ENCODE measurements around the gene FGF18.
"Not testable (repeated sequence)": the region's sequence is repeated elsewhere in the genome, so short reads cannot be mapped to it uniquely, and the experiment has no call there.

GRCh38 chr5:171413993-171414392, 5.5 kb upstream of the FGF18 start:
- TF ChIP-seq CTCF (conservative IDR thresholded peaks at IDR 0.05); EZH2 (IDR thresholded peaks at IDR 0.05; ENCODE audit: low read depth): not testable (repeated sequence)
